OCI-LY7 (cell line): Measurements from ENCODE around the gene GLIS1. TPM values are rescaled to one million over a fixed set of nuclear protein-coding genes. Genes with fewer than 3 reads are reported as not detected.

ENCODE experiments used
- BruUV-seq: library from RNA; stranded (reverse); fragments of 400-500 nt; replicated peaks from 2 replicates; lab custom pipeline; 2021; lab: Mats Ljungman, UMichigan
- CTCF ChIA-PET: fragments of 300-600 bp; sonication (Branson Sonifier 250); formaldehyde crosslinking; loops from one replicate; lab custom pipeline; 2022; ENCODE audit warnings: antibody characterized with exemption; ENCODE audit not compliant: unreplicated experiment; lab: Charles Lee
- POLR2A ChIA-PET: fragments of 300-600 bp; sonication (Branson Sonifier 250); formaldehyde crosslinking; loops from one replicate; lab custom pipeline; 2022; ENCODE audit warnings: antibody characterized with exemption; lab: Charles Lee
- DNase-seq: peaks from one replicate; pipeline ENCODE4 v3.0.0-alpha.2; 2015; ENCODE audit warnings: low spot score
- H2AFZ ChIP-seq: fragments of 200-600 bp; sonication (generic), shearing (Covaris generic); 2 replicates; pipeline ENCODE4 v1.6.1; 2014; ENCODE audit warnings: mild to moderate bottlenecking, antibody characterized with exemption, low read length, moderate library complexity
- H3K27ac ChIP-seq: fragments of 200-600 bp; sonication (generic); 2 replicates; pipeline ENCODE4 v1.5.1; 2014; ENCODE audit warnings: mixed run types, low read depth, mild to moderate bottlenecking, moderate library complexity, low read length, inconsistent platforms; ENCODE audit not compliant: poor library complexity, severe bottlenecking
- H3K36me3 ChIP-seq: fragments of 200-600 bp; sonication (generic); 2 replicates; pipeline ENCODE4 v1.6.1; 2014; ENCODE audit warnings: mild to moderate bottlenecking, antibody characterized with exemption, low read length, moderate library complexity, mixed read lengths; ENCODE audit not compliant: insufficient read depth
- H3K4me1 ChIP-seq: fragments of 200-600 bp; sonication (generic); 2 replicates; pipeline ENCODE4 v1.5.1; 2014; ENCODE audit warnings: mild to moderate bottlenecking, low read length; ENCODE audit not compliant: insufficient read depth, poor library complexity, severe bottlenecking
- H3K4me2 ChIP-seq: fragments of 200-600 bp; sonication (generic); 2 replicates; pipeline ENCODE4 v1.6.1; 2014; ENCODE audit warnings: mild to moderate bottlenecking, low read length
- H3K4me3 ChIP-seq: fragments of 200-600 bp; sonication (generic); 2 replicates; pipeline ENCODE4 v1.5.1; 2014; ENCODE audit warnings: mild to moderate bottlenecking, low read depth, low read length; ENCODE audit not compliant: poor library complexity, severe bottlenecking
- H3K79me2 ChIP-seq: fragments of 200-600 bp; sonication (generic); 2 replicates; pipeline ENCODE4 v1.6.1; 2016; ENCODE audit warnings: low read depth, mild to moderate bottlenecking, low read length, moderate library complexity, mixed read lengths; ENCODE audit not compliant: insufficient read depth
- H3K9me2 ChIP-seq: fragments of 200-600 bp; sonication (generic); 2 replicates; pipeline ENCODE4 v1.6.1; 2016; ENCODE audit warnings: mild to moderate bottlenecking, low read length, mixed read lengths; ENCODE audit not compliant: insufficient read depth
- H3K9me3 ChIP-seq: fragments of 200-600 bp; sonication (generic); 2 replicates; pipeline ENCODE4 v1.6.1; 2014; ENCODE audit warnings: mild to moderate bottlenecking, mixed run types, low read length, mixed read lengths
- H4K20me1 ChIP-seq: fragments of 200-600 bp; sonication (generic); 2 replicates; pipeline ENCODE4 v1.6.1; 2014; ENCODE audit warnings: mild to moderate bottlenecking, antibody characterized with exemption, low read length, moderate library complexity, mixed read lengths; ENCODE audit not compliant: insufficient read depth
- CTCF ChIP-seq: fragments of 200-600 bp; sonication (generic); conservative IDR thresholded peaks from 2 replicates; pipeline ENCODE4 v1.5.1; 2014; ENCODE audit warnings: mild to moderate bottlenecking, antibody characterized with exemption, low read length, moderate library complexity, mixed read lengths
- EZH2phosphoT487 ChIP-seq: fragments of 200-600 bp; sonication (generic); IDR thresholded peaks from 2 replicates; pipeline ENCODE4 v1.6.1; 2018; ENCODE audit warnings: low read depth, borderline replicate concordance, mild to moderate bottlenecking, mixed run types, antibody characterized with exemption, low read length, moderate library complexity, mixed read lengths
- intact Hi-C: fragments of 100-400 bp; cut with micrococcal nuclease; formaldehyde crosslinking; loops from one replicate; pipeline ENCODE4 v1.10.0; 2022; ENCODE audit not compliant: unreplicated experiment
- total RNA-seq, 2 experiments: library from RNA; depleted of rRNA in 1 of 2; stranded (reverse); fragments of >200 nt in 1 of 2; shearing (Covaris generic) in 1 of 2; gene quantifications; 2 replicates each; pipeline ENCODE4 v1.2.3, GENCODE V29; 2014 to 2022

The GLIS1 gene
- total RNA-seq, 2 experiments from 2014 or later, result not detected

GRCh38 chr1:53658489-53659230 lies 80.3 kb downstream of the GLIS1 start:
- TF ChIP-seq CTCF, result no peak
- no peak for TF ChIP-seq EZH2phosphoT487
- BruUV-seq, result no TSS peak
- intact Hi-C loops, result no loop called here
- Histone ChIP-seq H3K9me3 (no peaks in the 10 kb centered on the region), H3K4me3 (no peak overlapping the region), H2AFZ (no peak overlapping the region), H3K27ac (no peak overlapping the region), H3K9me2 (no peaks in the 10 kb centered on the region), H4K20me1 (no peaks in the 10 kb centered on the region), H3K79me2 (no peaks in the 10 kb centered on the region), H3K4me1 (no peaks in the 10 kb centered on the region), H3K4me2 (no peak overlapping the region), H3K36me3 (no peaks in the 10 kb centered on the region)
- no peak for DNase-seq
- POLR2A ChIA-PET, result no interaction called here
- CTCF ChIA-PET, result no interaction called here

- POLR2A ChIA-PET, result no interaction called here
- no peak for DNase-seq
- Histone ChIP-seq H3K27ac (no peak overlapping the region), H2AFZ (no peak overlapping the region), H3K4me2 (no peak overlapping the region), H3K79me2 (no peaks in the 10 kb centered on the region), H3K9me2 (no peaks in the 10 kb centered on the region), H3K4me1 (no peaks in the 10 kb centered on the region), H4K20me1 (no peaks in the 10 kb centered on the region), H3K4me3 (no peak overlapping the region), H3K9me3 (no peaks in the 10 kb centered on the region), H3K36me3 (no peaks in the 10 kb centered on the region)
- no TSS peak for BruUV-seq
- CTCF ChIA-PET, result no interaction called here
- TF ChIP-seq EZH2phosphoT487 (no peak), CTCF (no peak)
- intact Hi-C loops, result no loop called here
These were observed 81.0 kb downstream of the GLIS1 start for GRCh38 chr1:53657891-53658396.

GRCh38 chr1:53657531-53657805 lies 81.5 kb downstream of the GLIS1 start:
- no TSS peak for BruUV-seq
- Histone ChIP-seq H2AFZ (no peak overlapping the region), H3K9me2 (no peaks in the 10 kb centered on the region), H3K4me1 (no peaks in the 10 kb centered on the region), H4K20me1 (no peaks in the 10 kb centered on the region), H3K36me3 (no peaks in the 10 kb centered on the region), H3K4me3 (no peak overlapping the region), H3K9me3 (no peaks in the 10 kb centered on the region), H3K79me2 (no peaks in the 10 kb centered on the region), H3K27ac (no peak overlapping the region), H3K4me2 (no peak overlapping the region)
- ChIA-PET POLR2A (interaction anchor here (0.6 kb wide), 1 partner anchor 691 kb away, joined by 3 read pairs; no protein-coding TSS in a partner anchor), CTCF (no interaction called here)
- TF ChIP-seq EZH2phosphoT487 (no peak), CTCF (no peak)
- DNase-seq, result no peak
- intact Hi-C loops, result no loop called here
